SK-N-SH (cell line): Measurements from ENCODE around the gene CSTB. TPM values are rescaled to one million over a fixed set of nuclear protein-coding genes. Genes with fewer than 3 reads are reported as not detected.

ENCODE experiments used
- CTCF ChIA-PET: fragments of 300-600, 350-600 bp; formaldehyde crosslinking; extraction: SDS; loops from one replicate; lab custom pipeline; 2021; lab: Yijun Ruan, JAX
- POLR2A ChIA-PET: fragments of 350-600 bp; sonication (Branson Sonifier 250); formaldehyde crosslinking; extraction: SDS; loops from one replicate; lab custom pipeline; 2020; ENCODE audit warnings: antibody characterized with exemption, inconsistent platforms; lab: Yijun Ruan, JAX
- DNase-seq: peaks from one replicate; pipeline ENCODE4 v3.0.0; 2012
- H2AFZ ChIP-seq: fragments of 200-600 bp; sonication (generic); 2 replicates; pipeline ENCODE4 v1.8.1; 2016; ENCODE audit warnings: antibody characterized with exemption, mild to moderate bottlenecking, low read depth
- H3F3A ChIP-seq: fragments of 200-600 bp; sonication (generic); replicated peaks from 2 replicates; pipeline ENCODE3; 2016; ENCODE audit warnings: antibody characterized with exemption, mild to moderate bottlenecking; ENCODE audit not compliant: insufficient read depth
- H3K27ac ChIP-seq, 2 experiments: fragments of 200-500 bp in 1 of 2; fragments of 200-600 bp in 1 of 2; sonication (Bioruptor generic) in 1 of 2; sonication (generic), shearing (Covaris generic) in 1 of 2; 2 replicates each; pipeline versions ENCODE4 v1.5.1 to v1.6.1; 2014 to 2016; ENCODE audit warnings: low read depth in 2 of 2, inconsistent platforms in 1 of 2, low read length in 1 of 2, mild to moderate bottlenecking in 1 of 2, mixed read lengths in 1 of 2
- H3K27me3 ChIP-seq: fragments of 200-600 bp; sonication (generic), shearing (Covaris generic); 2 replicates; pipeline ENCODE4 v1.6.1; 2016; ENCODE audit warnings: mixed run types; ENCODE audit not compliant: insufficient read depth
- H3K36me3 ChIP-seq, 2 experiments: fragments of 200-500 bp in 1 of 2; fragments of 200-600 bp in 1 of 2; sonication (Bioruptor generic) in 1 of 2; sonication (generic) in 1 of 2; replicated peaks in 1 of 2; 2 replicates each; pipeline versions ENCODE3 to v1.5.1; 2014 to 2016; ENCODE audit warnings: low read length in 1 of 2, mild to moderate bottlenecking in 1 of 2; ENCODE audit not compliant: insufficient read depth in 2 of 2, control insufficient read depth in 1 of 2
- H3K4me1 ChIP-seq, 2 experiments: fragments of 200-500 bp in 1 of 2; fragments of 200-600 bp in 1 of 2; sonication (Bioruptor generic) in 1 of 2; sonication (generic), shearing (Covaris generic) in 1 of 2; 2 replicates each; pipeline versions ENCODE4 v1.5.1 to v1.6.1; 2014 to 2016; ENCODE audit warnings: low read depth in 1 of 2, low read length in 1 of 2, mixed run types in 1 of 2; ENCODE audit not compliant: insufficient read depth in 2 of 2, control insufficient read depth in 1 of 2
- H3K4me2 ChIP-seq: fragments of 200-600 bp; sonication (generic), shearing (Covaris generic); 2 replicates; pipeline ENCODE4 v1.6.1; 2017; ENCODE audit warnings: mixed run types
- H3K4me3 ChIP-seq, 2 experiments: fragments of 200-500 bp in 1 of 2; fragments of 200-600 bp in 1 of 2; sonication (Bioruptor generic) in 1 of 2; sonication (generic), shearing (Covaris generic) in 1 of 2; 2 replicates each; pipeline versions ENCODE4 v1.5.1 to v1.8.1; 2014 to 2016; ENCODE audit warnings: low read depth in 2 of 2, inconsistent platforms in 1 of 2, low read length in 1 of 2, mild to moderate bottlenecking in 1 of 2, mixed read lengths in 1 of 2, moderate library complexity in 1 of 2
- H3K79me2 ChIP-seq: fragments of 200-600 bp; sonication (generic); 2 replicates; pipeline ENCODE4 v1.8.1; 2017; ENCODE audit warnings: mild to moderate bottlenecking; ENCODE audit not compliant: insufficient read depth
- H3K9ac ChIP-seq: fragments of 200-600 bp; sonication (generic); 2 replicates; pipeline ENCODE4 v1.6.1; 2017; ENCODE audit warnings: mixed run types
- H3K9me2 ChIP-seq: fragments of 200-600 bp; sonication (generic); 2 replicates; pipeline ENCODE4 v1.6.1; 2017; ENCODE audit warnings: mixed run types
- H3K9me3 ChIP-seq: fragments of 200-600 bp; sonication (generic); 2 replicates; pipeline ENCODE4 v1.6.1; 2017; ENCODE audit warnings: mixed run types, mild to moderate bottlenecking, moderate library complexity
- H4K20me1 ChIP-seq: fragments of 200-600 bp; sonication (generic); 2 replicates; pipeline ENCODE4 v1.6.1; 2017; ENCODE audit warnings: mild to moderate bottlenecking, mixed run types; ENCODE audit not compliant: insufficient read depth
- CHD2 ChIP-seq: fragments of 150-350 bp; IDR thresholded peaks from 2 replicates; pipeline ENCODE4 v1.6.1; 2018; ENCODE audit warnings: low read length; ENCODE audit not compliant: partially characterized antibody
- ELF1 ChIP-seq: IDR thresholded peaks from 2 replicates; pipeline ENCODE4 v1.4.0; 2012
- EZH2phosphoT487 ChIP-seq: fragments of 200-600 bp; sonication (generic); IDR thresholded peaks from 2 replicates; pipeline ENCODE4 v1.6.1; 2017; ENCODE audit warnings: low read depth, mixed run types, mild to moderate bottlenecking, antibody characterized with exemption, moderate library complexity, borderline replicate concordance
- FOSL2 ChIP-seq: IDR thresholded peaks from 2 replicates; pipeline ENCODE4 v1.4.0; 2012; ENCODE audit warnings: low read depth, mild to moderate bottlenecking, moderate library complexity, borderline replicate concordance
- FOXJ3 ChIP-seq: sonication (generic); formaldehyde crosslinking; IDR thresholded peaks from 2 replicates; pipeline ENCODE4 v1.5.1; 2020; ENCODE audit warnings: mild to moderate bottlenecking, missing genetic modification reagents
- GATA2 ChIP-seq: sonication (generic); formaldehyde crosslinking; IDR thresholded peaks from 2 replicates; pipeline ENCODE4 v1.5.0; 2020; ENCODE audit warnings: mild to moderate bottlenecking, missing genetic modification reagents
- MAX ChIP-seq: IDR thresholded peaks from 2 replicates; pipeline ENCODE4 v1.4.0; 2012; ENCODE audit warnings: low read depth
- MEF2A ChIP-seq: IDR thresholded peaks from 2 replicates; pipeline ENCODE4 v1.4.0; 2012; ENCODE audit warnings: low read depth, borderline replicate concordance
- MXI1 ChIP-seq: IDR thresholded peaks from 2 replicates; pipeline ENCODE4 v1.6.1; 2012; ENCODE audit warnings: mild to moderate bottlenecking, low read depth, low read length, improper control_type of control experiment
- NFIC ChIP-seq: IDR thresholded peaks from 2 replicates; pipeline ENCODE4 v1.4.0; 2012; ENCODE audit warnings: borderline replicate concordance
- RAD21 ChIP-seq: IDR thresholded peaks from 2 replicates; pipeline ENCODE4 v1.6.1; 2012; ENCODE audit warnings: mild to moderate bottlenecking, low read length
- RFX5 ChIP-seq: IDR thresholded peaks from 2 replicates; pipeline ENCODE4 v1.6.1; 2012; ENCODE audit warnings: mild to moderate bottlenecking, improper control_type of control experiment, low read length
- SIN3A ChIP-seq: IDR thresholded peaks from 2 replicates; pipeline ENCODE4 v1.6.1; 2012; ENCODE audit warnings: low read depth, mild to moderate bottlenecking, low read length, moderate library complexity, borderline replicate concordance
- SMC3 ChIP-seq: IDR thresholded peaks from 2 replicates; pipeline ENCODE4 v1.6.1; 2012; ENCODE audit warnings: low read depth, low read length, improper control_type of control experiment
- TCF12 ChIP-seq: IDR thresholded peaks from 2 replicates; pipeline ENCODE4 v1.4.0; 2012
- USF2 ChIP-seq: fragments of 150-350 bp; IDR thresholded peaks from 2 replicates; pipeline ENCODE4 v1.6.1; 2017; ENCODE audit warnings: antibody characterized with exemption, low read length, low read depth, borderline replicate concordance
- YY1 ChIP-seq: IDR thresholded peaks from 2 replicates; pipeline ENCODE4 v1.4.0; 2012; ENCODE audit warnings: low read depth, mild to moderate bottlenecking
- ZBTB33 ChIP-seq: IDR thresholded peaks from 2 replicates; pipeline ENCODE4 v1.4.0; 2012; ENCODE audit warnings: low read depth, borderline replicate concordance
- WGBS: methylation state at CpG from one replicate; pipeline ENCODE4 v1.1.6; 2017; ENCODE audit warnings: low lambda C conversion rate; 5-methylcytosine and 5-hydroxymethylcytosine counted together
- polyA plus RNA-seq, 3 experiments: library from polyadenylated mRNA; depleted of rRNA; stranded (reverse); fragments of >200 nt; gene quantifications; 2 replicates each; pipeline ENCODE4 v1.2.3, GENCODE V29; 2012
- TF ChIP-seq, protein P1 (sequence below): IDR thresholded peaks from 2 replicates; pipeline ENCODE4 v1.4.0; 2012; ENCODE audit warnings: low read depth, borderline replicate concordance

The CSTB gene
- polyA plus RNA-seq, 1 of the 3 experiments (the other 2 are of a cell fraction) = 101 TPM

DNA sequence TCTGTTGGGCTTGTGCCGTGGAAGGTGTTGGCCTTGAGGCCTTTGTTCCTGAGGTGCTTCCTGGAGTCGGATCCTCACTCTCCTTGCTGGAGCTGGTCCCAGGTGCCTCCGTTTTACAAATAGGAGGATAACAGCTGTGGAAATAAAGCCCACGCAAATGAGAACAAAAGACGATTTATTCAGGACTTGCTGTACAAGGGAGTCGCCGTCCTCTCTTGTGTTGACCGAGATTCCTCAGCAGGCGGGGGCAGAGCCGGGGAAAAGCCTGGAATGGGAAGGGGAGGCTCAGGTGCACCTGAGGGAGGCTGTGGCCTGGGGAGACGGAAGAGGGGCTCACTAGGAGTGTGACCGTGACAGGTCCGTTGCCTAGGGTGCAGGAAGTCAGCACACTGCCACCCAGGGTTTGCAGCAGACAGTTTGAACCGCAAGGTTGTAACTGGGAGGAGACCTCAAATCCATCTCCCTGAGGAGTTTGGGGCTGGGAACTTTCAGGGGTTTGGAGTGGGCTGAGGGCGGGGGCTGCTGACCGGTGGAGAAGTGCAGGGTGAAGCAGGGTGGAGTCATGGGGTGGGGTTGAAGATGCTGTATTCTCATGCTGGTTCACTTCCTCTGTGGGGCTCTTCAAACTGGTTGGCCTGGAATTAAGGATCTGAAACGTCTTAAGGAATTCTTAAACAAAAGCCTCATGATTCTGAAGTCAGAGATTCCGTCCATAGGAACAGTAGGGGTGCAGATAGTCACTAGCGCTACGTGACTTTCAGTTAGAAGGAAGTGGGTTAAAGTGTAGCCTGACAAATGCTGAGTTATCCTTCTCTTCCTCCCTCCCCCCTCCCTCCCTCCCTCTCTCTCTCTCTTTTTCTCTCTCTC lies 2.6 kb upstream of the CSTB start:
- no peak overlapping the region for H3K9ac ChIP-seq
- H3K4me1 ChIP-seq = peaks cover 0 to 6% of the 10 kb centered on the region in 2 experiments; a peak in 1 of 4 replicates
- H3K36me3 ChIP-seq = peaks cover 5 to 6% of the 10 kb centered on the region in 2 experiments
- TF ChIP-seq MEF2A (no peak), MXI1 (no peak), USF2 (no peak), RAD21 (no peak), YY1 (no peak), GATA2 (no peak), EZH2phosphoT487 (no peak), SMC3 (no peak), FOSL2 (no peak), FOXJ3 (CRISPR knock-in tag) (no peak), SIN3A (no peak), TCF12 (no peak), ELF1 (no peak), NFIC (no peak), CHD2 (no peak), MAX (no peak), RFX5 (no peak), ZBTB33 (no peak)
- TF ChIP-seq, protein P1, sequence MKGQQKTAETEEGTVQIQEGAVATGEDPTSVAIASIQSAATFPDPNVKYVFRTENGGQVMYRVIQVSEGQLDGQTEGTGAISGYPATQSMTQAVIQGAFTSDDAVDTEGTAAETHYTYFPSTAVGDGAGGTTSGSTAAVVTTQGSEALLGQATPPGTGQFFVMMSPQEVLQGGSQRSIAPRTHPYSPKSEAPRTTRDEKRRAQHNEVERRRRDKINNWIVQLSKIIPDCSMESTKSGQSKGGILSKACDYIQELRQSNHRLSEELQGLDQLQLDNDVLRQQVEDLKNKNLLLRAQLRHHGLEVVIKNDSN = no peak
- peaks cover under 1% of the 10 kb centered on the region for H3F3A ChIP-seq
- peaks cover 17% of the 10 kb centered on the region; the same call in 1 of the 2 replicates for H3K79me2 ChIP-seq
- H3K4me3 ChIP-seq = no peak overlapping the region
- H3K27me3 ChIP-seq = no peaks in the 10 kb centered on the region
- 81% methylated on average over 20 of the region's 20 CpGs for WGBS
- H3K27ac ChIP-seq = no peak overlapping the region
- no peak overlapping the region for H3K4me2 ChIP-seq
- no peaks in the 10 kb centered on the region for H3K9me3 ChIP-seq
- CTCF ChIA-PET = interaction anchor here (2.3 kb wide), 1 partner anchor 11 kb away, joined by 9 read pairs; the partner anchor contains the start of gene RRP1
- POLR2A ChIA-PET = no interaction called here
- H3K9me2 ChIP-seq = no peaks in the 10 kb centered on the region
- DNase-seq = no peak
- H2AFZ ChIP-seq = no peak overlapping the region
- H4K20me1 ChIP-seq = no peaks in the 10 kb centered on the region
